Measurements from ENCODE around the gene RIC1.
"Not testable (repeated sequence)": the region's sequence is repeated elsewhere in the genome, so short reads cannot be mapped to it uniquely, and the experiment has no call there.

The RIC1 gene

GRCh38 chr9:5628530-5629311 lies at the start of gene RIC1:
TSS of gene RIC1 (plus strand) at chr9:5629107. CDS start at chr9:5629310, 203 bp downstream.
- Histone ChIP-seq H3K27me3 (ENCODE audit: insufficient read depth, low read length) (no peaks in the 10 kb centered on the region), H3K4me3 (ENCODE audit: low read length) (peak within 1 kb of the TSS; percentile 88), H3K9me3 (ENCODE audit: insufficient read depth, low read depth, low read length) (no peaks in the 10 kb centered on the region), H3K9ac (ENCODE audit: low read depth, low read length) (peak within 1 kb of the TSS; percentile 61), H3K4me1 (ENCODE audit: insufficient read depth, low read length) (peaks cover 18% of the 10 kb centered on the region), H3K27ac (ENCODE audit: low read length) (peak within 1 kb of the TSS; percentile 22), H3K36me3 (ENCODE audit: insufficient read depth, low read depth, low read length) (no peaks in the 10 kb centered on the region)

- no peak overlapping the region for H3K4me3 ChIP-seq (ENCODE audit: low read length)
- H3K27me3 ChIP-seq (ENCODE audit: insufficient read depth, low read length) = no peaks in the 10 kb centered on the region
- H3K4me1 ChIP-seq (ENCODE audit: insufficient read depth, low read length) = no peaks in the 10 kb centered on the region
- H3K27ac ChIP-seq (ENCODE audit: low read length) = no peak overlapping the region
- H3K9ac ChIP-seq (ENCODE audit: low read depth, low read length) = no peak overlapping the region
- no peaks in the 10 kb centered on the region; the same call in 1 of the 2 replicates for H3K9me3 ChIP-seq (ENCODE audit: insufficient read depth, low read depth, low read length)
- no peaks in the 10 kb centered on the region for H3K36me3 ChIP-seq (ENCODE audit: insufficient read depth, low read depth, low read length)
These were observed 49.0 kb upstream of the RIC1 start for GRCh38 chr9:5579881-5580280.

- H3K27ac ChIP-seq (ENCODE audit: low read length) = no peak overlapping the region
- no peaks in the 10 kb centered on the region for H3K27me3 ChIP-seq (ENCODE audit: insufficient read depth, low read length)
- H3K4me3 ChIP-seq (ENCODE audit: low read length) = no peak overlapping the region
- H3K4me1 ChIP-seq (ENCODE audit: insufficient read depth, low read length) = no peaks in the 10 kb centered on the region
- no peaks in the 10 kb centered on the region for H3K36me3 ChIP-seq (ENCODE audit: insufficient read depth, low read depth, low read length)
- no peak overlapping the region for H3K9ac ChIP-seq (ENCODE audit: low read depth, low read length)
- H3K9me3 ChIP-seq (ENCODE audit: insufficient read depth, low read depth, low read length) = no peaks in the 10 kb centered on the region; the same call in 1 of the 2 replicates
These were observed 48.3 kb upstream of the RIC1 start for GRCh38 chr9:5580650-5581049.

GRCh38 chr9:5581706-5582105 lies 47.2 kb upstream of the RIC1 start:
- H3K9ac ChIP-seq (ENCODE audit: low read depth, low read length); H3K4me3 ChIP-seq (ENCODE audit: low read length); H3K27ac ChIP-seq (ENCODE audit: low read length); H3K9me3 ChIP-seq (ENCODE audit: insufficient read depth, low read depth, low read length); H3K4me1 ChIP-seq (ENCODE audit: insufficient read depth, low read length); H3K36me3 ChIP-seq (ENCODE audit: insufficient read depth, low read depth, low read length); H3K27me3 ChIP-seq (ENCODE audit: insufficient read depth, low read length): not testable (repeated sequence)

GRCh38 chr9:5582835-5583195 lies 46.1 kb upstream of the RIC1 start:
- no peak overlapping the region for H3K27ac ChIP-seq (ENCODE audit: low read length)
- no peaks in the 10 kb centered on the region for H3K27me3 ChIP-seq (ENCODE audit: insufficient read depth, low read length)
- H3K9me3 ChIP-seq (ENCODE audit: insufficient read depth, low read depth, low read length) = no peaks in the 10 kb centered on the region; the same call in 1 of the 2 replicates
- no peak overlapping the region for H3K9ac ChIP-seq (ENCODE audit: low read depth, low read length)
- no peak overlapping the region for H3K4me3 ChIP-seq (ENCODE audit: low read length)
- H3K4me1 ChIP-seq (ENCODE audit: insufficient read depth, low read length) = no peaks in the 10 kb centered on the region
- no peaks in the 10 kb centered on the region for H3K36me3 ChIP-seq (ENCODE audit: insufficient read depth, low read depth, low read length)

GRCh38 chr9:5586391-5586802 lies 42.5 kb upstream of the RIC1 start:
- no peak overlapping the region for H3K9ac ChIP-seq (ENCODE audit: low read depth, low read length)
- no peak overlapping the region for H3K4me3 ChIP-seq (ENCODE audit: low read length)
- H3K27me3 ChIP-seq (ENCODE audit: insufficient read depth, low read length) = no peaks in the 10 kb centered on the region
- peaks cover 4% of the 10 kb centered on the region; the same call in 1 of the 2 replicates for H3K4me1 ChIP-seq (ENCODE audit: insufficient read depth, low read length)
- no peak overlapping the region for H3K27ac ChIP-seq (ENCODE audit: low read length)
- no peaks in the 10 kb centered on the region; the same call in 1 of the 2 replicates for H3K9me3 ChIP-seq (ENCODE audit: insufficient read depth, low read depth, low read length)
- no peaks in the 10 kb centered on the region for H3K36me3 ChIP-seq (ENCODE audit: insufficient read depth, low read depth, low read length)

GRCh38 chr9:5587024-5587423 lies 41.9 kb upstream of the RIC1 start:
- Histone ChIP-seq H3K9me3 (ENCODE audit: insufficient read depth, low read depth, low read length) (no peaks in the 10 kb centered on the region), H3K4me1 (ENCODE audit: insufficient read depth, low read length) (peaks cover 4% of the 10 kb centered on the region; the same call in 1 of the 2 replicates), H3K9ac (ENCODE audit: low read depth, low read length) (no peak overlapping the region), H3K27ac (ENCODE audit: low read length) (no peak overlapping the region), H3K36me3 (ENCODE audit: insufficient read depth, low read depth, low read length) (no peaks in the 10 kb centered on the region), H3K4me3 (ENCODE audit: low read length) (no peak overlapping the region), H3K27me3 (ENCODE audit: insufficient read depth, low read length) (no peaks in the 10 kb centered on the region)

GRCh38 chr9:5592231-5592630 lies 36.7 kb upstream of the RIC1 start:
- Histone ChIP-seq H3K4me1 (ENCODE audit: insufficient read depth, low read length) (peaks cover 4% of the 10 kb centered on the region; the same call in 1 of the 2 replicates), H3K4me3 (ENCODE audit: low read length) (no peak overlapping the region), H3K27ac (ENCODE audit: low read length) (no peak overlapping the region), H3K9ac (ENCODE audit: low read depth, low read length) (no peak overlapping the region), H3K27me3 (ENCODE audit: insufficient read depth, low read length) (no peaks in the 10 kb centered on the region), H3K9me3 (ENCODE audit: insufficient read depth, low read depth, low read length) (no peaks in the 10 kb centered on the region), H3K36me3 (ENCODE audit: insufficient read depth, low read depth, low read length) (no peaks in the 10 kb centered on the region)

- Histone ChIP-seq H3K9me3 (ENCODE audit: insufficient read depth, low read depth, low read length) (no peaks in the 10 kb centered on the region), H3K27me3 (ENCODE audit: insufficient read depth, low read length) (no peaks in the 10 kb centered on the region), H3K27ac (ENCODE audit: low read length) (no peak overlapping the region), H3K4me1 (ENCODE audit: insufficient read depth, low read length) (peaks cover 4% of the 10 kb centered on the region; the same call in 1 of the 2 replicates), H3K4me3 (ENCODE audit: low read length) (no peak overlapping the region), H3K36me3 (ENCODE audit: insufficient read depth, low read depth, low read length) (no peaks in the 10 kb centered on the region), H3K9ac (ENCODE audit: low read depth, low read length) (no peak overlapping the region)
These were observed 36.0 kb upstream of the RIC1 start for GRCh38 chr9:5592904-5593303.

GRCh38 chr9:5593904-5594303 lies 35.0 kb upstream of the RIC1 start:
- Histone ChIP-seq H3K27me3 (ENCODE audit: insufficient read depth, low read length) (no peaks in the 10 kb centered on the region), H3K36me3 (ENCODE audit: insufficient read depth, low read depth, low read length) (no peaks in the 10 kb centered on the region), H3K4me1 (ENCODE audit: insufficient read depth, low read length) (peaks cover 4% of the 10 kb centered on the region; the same call in 1 of the 2 replicates), H3K27ac (ENCODE audit: low read length) (no peak overlapping the region), H3K9me3 (ENCODE audit: insufficient read depth, low read depth, low read length) (no peaks in the 10 kb centered on the region), H3K4me3 (ENCODE audit: low read length) (no peak overlapping the region), H3K9ac (ENCODE audit: low read depth, low read length) (no peak overlapping the region)

- Histone ChIP-seq H3K4me3 (ENCODE audit: low read length) (no peak overlapping the region), H3K36me3 (ENCODE audit: insufficient read depth, low read depth, low read length) (no peaks in the 10 kb centered on the region), H3K9ac (ENCODE audit: low read depth, low read length) (no peak overlapping the region), H3K27me3 (ENCODE audit: insufficient read depth, low read length) (no peaks in the 10 kb centered on the region), H3K27ac (ENCODE audit: low read length) (no peak overlapping the region), H3K9me3 (ENCODE audit: insufficient read depth, low read depth, low read length) (no peaks in the 10 kb centered on the region), H3K4me1 (ENCODE audit: insufficient read depth, low read length) (no peaks in the 10 kb centered on the region)
These were observed 32.7 kb upstream of the RIC1 start for GRCh38 chr9:5596173-5596572.
